HG03280 (cell line): ENCODE results near the gene PHTF2.
"Not testable (repeated sequence)": the region's sequence is repeated elsewhere in the genome, so short reads cannot be mapped to it uniquely, and the experiment has no call there.

Source experiments
- ATAC-seq: cut with Tn5 transposase; IDR thresholded peaks from one replicate; pipeline ENCODE4 v1.9.1; 2021; ENCODE audit warnings: mild to moderate bottlenecking, moderate library complexity; ENCODE audit not compliant: unreplicated experiment

PHTF2 gene

DNA sequence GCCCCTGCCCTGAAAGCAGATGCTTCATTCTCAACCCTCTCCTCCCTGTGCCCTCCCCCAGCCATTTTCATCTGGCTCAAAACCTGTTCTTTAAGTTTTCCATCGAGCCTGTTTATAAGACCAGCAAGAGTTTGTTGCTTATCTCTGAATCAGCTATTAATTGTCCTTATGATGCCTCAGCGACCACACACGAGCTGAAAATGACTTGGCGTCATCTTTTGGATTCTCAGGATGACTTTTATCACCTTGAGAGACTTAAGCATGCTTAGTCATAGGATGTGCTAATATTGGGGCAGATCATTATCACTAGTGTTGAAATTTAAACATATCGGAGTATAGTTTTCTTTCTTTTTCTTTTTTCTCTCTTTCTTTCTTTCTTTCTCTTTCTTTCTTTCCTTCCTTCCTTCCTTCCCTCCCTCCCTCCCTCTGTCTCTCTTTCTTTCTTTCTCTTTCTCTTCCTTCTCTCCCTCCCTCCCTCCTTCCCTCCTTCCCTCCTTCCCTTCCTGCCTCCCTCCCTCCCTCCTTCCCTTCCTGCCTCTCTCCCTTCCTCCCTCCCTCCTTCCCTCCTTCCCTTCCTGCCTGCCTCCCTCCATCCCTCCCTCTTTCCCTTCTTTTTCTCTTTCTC lies 184.5 kb downstream of the PHTF2 start:
- ATAC-seq, result no peak

DNA sequence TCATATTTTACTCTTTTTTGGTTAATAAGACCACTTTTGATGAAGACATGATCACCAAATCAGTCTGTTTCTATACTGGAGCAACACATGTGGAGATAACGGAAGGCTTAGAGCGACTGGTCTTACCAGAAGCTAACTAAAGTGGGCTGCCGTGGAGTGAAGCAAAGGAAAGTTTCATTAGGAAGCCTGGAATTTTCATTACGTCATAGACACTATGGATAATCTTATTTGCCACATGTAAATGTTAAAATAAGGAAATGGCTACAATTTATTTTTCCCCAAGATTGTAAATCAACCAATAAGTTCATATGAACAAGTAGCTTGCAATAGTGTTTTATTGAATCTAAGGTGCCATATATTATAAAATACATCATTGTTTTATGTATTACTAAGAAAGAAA lies 185.4 kb downstream of the PHTF2 start:
- ATAC-seq, result no peak

DNA sequence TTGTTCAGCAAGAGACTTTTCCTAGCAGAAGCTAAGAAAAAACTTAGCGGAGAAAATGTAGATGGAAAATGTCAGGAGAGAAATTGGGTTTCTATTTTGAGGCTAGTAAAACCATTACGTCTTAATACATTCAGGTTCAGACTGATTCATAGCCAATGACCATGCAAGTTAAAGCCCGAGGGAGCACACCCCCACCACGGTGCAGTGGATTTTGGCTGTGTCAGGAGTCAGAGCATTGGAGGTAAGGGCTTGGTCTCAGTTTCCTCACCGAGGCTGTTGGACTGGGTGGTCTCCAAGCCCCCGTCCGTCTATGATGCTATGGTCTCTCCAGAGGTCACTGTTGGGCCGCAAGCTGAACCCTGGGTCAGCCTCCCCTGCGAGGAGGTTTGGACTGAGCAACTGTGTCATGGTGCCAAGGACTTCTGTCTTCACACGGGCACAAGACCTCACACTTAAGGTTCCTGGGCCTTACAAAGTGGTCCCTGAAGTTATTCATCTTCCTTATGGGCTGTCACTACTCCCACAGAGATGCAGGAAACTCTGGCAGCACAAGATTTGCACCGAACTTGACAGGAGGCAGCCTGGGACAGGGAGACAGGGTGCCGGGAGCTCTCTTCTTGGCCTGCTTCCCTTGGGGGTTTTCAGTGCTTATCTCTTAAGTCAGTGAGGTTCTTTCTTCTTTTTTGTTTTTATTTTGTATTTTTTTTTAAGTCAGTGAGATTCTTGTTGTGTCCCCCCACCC lies 186.8 kb downstream of the PHTF2 start:
- no peak for ATAC-seq

DNA sequence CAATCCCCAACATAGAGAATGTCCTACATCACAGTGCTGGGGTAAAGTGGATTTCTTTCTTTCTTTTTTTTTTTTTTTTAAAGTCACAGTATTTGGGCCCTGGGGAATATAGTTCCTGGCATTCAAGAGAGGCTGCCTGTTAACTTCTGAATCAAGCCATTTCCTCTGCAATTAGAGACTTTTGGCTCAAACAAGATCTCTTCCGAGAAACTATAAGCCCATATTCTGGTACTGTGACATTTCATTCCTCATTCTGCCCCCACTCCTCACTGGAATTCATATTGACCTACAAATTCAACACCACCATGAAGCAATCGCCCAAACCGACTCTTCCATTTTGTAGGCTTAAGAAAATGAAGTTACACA lies 187.4 kb downstream of the PHTF2 start:
- no peak for ATAC-seq

DNA sequence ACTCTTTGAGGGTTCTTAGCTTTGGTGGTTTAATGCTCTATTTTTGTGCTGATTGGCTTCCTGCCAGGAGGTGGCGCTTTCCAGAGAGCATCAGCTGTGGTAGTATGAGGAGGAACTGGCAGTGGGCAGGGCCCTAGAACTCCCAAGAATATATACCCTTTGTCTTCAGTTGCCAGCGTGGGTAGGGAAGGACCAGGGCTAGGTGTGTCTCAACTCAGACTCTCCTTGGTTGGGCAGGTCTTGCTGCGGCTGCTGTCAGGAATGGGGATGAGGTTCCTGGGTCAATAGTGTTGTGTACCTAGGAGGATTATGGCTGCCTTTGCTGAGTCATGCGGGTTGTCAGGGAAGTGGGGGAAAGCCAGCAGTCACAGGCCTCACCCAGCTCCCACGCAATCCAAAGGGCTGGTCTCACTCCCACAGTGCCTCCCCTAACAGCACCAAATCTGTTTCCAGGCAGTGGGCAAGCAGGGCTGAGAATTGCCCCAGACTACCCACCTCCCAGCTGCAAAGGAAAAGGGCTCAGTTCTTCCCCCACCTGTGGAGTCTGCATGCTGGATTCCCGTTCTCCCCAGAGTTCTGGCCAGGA lies 191.5 kb downstream of the PHTF2 start:
- ATAC-seq, result no peak

DNA sequence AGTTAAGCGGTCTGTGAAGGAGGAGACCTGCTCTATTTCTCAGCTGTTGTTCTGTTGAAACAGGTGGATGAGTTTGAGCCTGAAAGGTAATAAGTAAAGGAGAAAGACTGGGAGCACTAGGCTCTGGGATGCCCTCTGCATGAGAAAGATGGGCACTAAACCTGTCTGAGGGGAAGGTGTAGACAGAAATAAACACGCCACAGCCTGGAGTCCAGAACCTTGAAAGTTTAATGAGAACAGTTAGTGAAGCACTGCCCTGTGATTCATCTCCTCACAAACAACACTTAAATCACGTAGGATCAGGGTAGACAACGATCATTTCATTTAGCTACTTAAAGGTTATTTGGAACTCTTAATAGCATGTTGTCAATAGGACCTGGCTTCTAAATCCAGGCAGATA lies 193.1 kb downstream of the PHTF2 start:
- ATAC-seq, result no peak

DNA sequence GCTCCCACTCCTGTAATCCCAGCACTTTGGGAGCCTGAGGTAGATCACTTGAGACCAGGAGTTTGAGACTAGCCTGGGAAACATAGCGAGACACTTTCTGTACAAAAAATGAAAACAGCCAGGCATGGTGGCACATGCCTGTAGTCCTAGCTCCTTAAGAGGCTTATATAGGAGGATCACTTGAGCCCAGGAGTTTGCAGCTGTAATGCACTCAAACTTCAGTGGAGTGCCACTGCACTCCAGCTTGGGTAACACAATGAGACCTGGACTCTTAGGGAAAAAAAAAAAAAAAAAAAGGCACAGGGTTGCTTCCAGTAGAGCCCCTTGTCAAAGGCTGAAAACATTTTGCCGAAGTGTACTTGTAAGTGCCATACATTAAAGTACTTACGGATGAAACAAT lies 195.3 kb downstream of the PHTF2 start:
- ATAC-seq, result no peak

DNA sequence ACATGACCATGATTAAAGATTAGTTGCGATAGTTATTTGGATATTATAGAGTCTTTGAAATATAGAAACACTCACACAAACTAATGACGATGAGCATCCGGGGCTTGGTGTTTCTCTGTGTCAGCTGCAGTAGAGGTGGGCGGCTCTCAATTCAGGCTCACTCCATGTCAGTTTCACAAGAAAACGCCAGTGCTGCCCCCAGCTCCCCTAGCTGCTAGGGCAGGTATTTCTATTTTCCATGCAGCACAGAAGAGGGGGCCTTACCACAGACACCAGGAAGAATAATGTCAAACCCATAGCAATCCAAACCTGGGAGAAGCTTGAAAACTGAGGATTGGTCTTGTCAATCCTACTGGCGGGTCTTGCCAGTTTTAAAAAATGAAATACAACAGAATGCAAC lies 197.1 kb downstream of the PHTF2 start:
- no peak for ATAC-seq

DNA sequence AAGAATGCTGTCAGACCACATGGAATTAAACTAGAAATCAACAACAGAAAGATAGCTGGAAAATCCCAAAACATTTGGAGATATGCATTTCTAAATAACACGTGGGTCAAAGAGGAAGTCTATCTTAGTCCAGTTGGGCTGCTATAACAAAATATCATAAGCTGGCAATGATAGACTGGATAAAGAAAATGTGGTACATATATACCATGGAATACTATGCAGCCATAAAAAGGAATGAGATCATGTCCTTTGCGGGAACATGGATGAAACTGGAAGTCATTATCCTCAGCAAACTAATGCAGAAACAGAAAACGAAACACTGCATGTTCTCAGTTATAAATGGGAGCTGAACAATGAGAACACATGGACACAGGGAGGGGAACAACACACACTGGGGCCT lies 200.6 kb downstream of the PHTF2 start:
- not testable (repeated sequence) for ATAC-seq

DNA sequence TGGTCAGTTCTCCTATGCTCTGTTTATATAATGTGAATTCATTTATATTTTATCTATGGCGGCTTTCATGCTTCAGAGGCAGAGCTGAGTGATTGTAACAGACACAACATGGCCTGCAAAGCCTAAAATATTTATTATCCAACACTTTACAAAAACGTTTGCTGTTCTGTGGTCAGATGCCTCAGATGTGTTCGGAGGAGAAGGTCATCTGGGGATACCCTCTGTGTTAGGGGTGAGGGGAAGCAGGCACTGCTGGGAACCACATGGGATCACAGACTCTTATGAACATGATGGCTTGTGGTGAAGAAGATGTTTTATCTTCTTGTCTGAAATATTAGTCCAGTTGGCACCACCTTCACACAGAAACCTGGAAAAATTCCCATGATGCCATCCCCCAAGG lies 203.4 kb downstream of the PHTF2 start:
- ATAC-seq, result no peak

DNA sequence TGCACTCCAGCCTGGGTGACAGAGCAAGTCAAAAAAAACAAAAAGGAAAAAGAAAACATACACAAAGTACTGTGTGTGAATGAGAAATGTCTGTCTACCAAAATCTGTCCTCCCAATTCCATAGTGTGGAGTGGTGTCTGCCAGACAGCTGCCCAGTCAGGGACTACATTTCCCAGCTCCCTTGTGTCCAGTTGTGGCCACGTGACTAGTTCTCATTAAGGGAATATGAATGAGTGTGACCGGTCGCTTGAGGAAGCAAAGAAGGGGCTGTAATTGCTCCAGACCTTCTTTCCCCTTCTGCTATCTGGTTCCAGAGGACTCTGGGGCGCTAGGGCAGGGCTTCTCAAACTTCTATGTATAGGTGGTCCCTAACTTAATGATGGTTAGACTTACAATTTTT lies 204.1 kb downstream of the PHTF2 start:
- no peak for ATAC-seq

DNA sequence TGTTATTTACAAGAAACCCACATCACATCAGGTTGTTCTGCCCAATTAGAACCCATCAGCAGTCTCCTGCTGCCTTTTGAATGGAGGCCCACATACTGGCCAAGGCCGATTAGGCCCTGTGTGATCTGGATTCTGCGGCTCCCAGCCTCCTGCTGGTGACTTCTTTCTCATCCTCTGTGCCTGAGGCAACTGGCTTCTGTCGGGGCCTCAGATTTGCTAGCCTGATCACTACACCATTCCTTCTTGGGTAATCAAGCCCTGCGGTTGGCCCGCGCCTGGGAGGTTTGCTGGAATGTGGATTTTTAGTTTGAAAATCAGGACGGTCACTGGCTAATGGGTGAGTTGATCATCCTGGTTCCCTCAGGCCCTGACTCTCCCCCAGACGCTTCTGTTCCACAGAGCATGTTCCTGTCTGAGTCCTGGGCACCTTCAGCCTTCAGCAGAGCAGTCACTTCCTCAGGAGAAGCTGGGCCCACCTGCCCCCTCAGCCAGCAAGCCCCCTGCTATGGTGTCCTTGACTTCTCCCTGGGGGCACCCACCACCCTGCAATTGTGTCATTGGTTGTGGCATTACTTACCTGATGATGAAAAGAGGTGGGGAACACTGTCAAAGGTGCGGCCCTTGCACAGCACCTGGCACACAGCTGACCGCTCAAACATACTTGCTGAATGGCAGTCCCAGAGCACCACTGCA lies 207.6 kb downstream of the PHTF2 start:
- no peak for ATAC-seq
